ENCODE results near the gene MPI.

DNA sequence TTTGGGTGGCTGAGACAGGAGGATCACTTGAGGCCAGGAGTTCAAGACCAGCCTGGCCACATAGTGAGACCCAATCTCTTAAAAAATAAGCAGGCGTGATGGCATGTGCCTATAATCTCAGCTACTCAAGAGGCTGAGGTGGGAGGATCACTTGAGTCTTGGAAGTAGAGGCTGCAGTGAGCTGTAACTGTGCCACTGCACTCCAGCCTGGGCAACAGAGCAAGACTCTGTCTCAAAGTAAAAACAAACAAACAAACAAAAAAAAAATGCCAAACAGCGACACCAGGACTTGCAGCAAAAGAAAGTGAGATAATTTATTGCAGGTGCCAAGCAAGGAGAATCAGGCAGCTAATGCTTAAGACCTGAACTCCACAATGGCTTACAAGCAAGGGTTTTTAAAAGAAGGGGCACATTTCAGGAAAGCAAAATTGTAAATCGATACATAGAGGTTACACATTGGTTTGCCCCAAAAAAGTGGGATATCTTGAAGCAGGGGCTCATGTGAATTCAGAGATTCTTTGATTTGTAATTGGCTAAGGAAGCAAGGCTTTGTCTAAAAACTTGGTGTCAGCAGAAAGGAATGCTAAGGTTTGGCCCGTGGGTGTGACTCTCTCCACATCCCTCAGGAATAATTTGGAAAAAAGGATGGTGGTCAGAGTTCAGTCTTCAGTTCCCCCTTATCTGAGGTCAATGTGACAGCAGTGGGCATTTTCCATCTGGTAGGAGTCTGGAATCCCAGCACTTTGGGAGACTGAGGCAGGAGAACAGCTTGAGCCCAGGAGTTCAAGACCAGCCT is 5.2 kb upstream of the MPI start:
- TF ChIP-seq CHD2 (IDR thresholded peaks at IDR 0.05; ENCODE audit: borderline replicate concordance, low read depth, low read length) (no peak), MTA3 (IDR thresholded peaks at IDR 0.05; ENCODE audit: borderline replicate concordance, low read length) (no peak)
- TF ChIP-seq, protein P1, sequence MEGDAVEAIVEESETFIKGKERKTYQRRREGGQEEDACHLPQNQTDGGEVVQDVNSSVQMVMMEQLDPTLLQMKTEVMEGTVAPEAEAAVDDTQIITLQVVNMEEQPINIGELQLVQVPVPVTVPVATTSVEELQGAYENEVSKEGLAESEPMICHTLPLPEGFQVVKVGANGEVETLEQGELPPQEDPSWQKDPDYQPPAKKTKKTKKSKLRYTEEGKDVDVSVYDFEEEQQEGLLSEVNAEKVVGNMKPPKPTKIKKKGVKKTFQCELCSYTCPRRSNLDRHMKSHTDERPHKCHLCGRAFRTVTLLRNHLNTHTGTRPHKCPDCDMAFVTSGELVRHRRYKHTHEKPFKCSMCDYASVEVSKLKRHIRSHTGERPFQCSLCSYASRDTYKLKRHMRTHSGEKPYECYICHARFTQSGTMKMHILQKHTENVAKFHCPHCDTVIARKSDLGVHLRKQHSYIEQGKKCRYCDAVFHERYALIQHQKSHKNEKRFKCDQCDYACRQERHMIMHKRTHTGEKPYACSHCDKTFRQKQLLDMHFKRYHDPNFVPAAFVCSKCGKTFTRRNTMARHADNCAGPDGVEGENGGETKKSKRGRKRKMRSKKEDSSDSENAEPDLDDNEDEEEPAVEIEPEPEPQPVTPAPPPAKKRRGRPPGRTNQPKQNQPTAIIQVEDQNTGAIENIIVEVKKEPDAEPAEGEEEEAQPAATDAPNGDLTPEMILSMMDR (IDR thresholded peaks at IDR 0.05 in 2 of 3, conservative IDR thresholded peaks at IDR 0.05 in 1 of 3; ENCODE audit: control insufficient read depth in 2 of 3, extremely low read depth in 1 of 3, insufficient read depth in 1 of 3, low read depth in 3 of 3, low read length in 3 of 3): no peak

Measured in GM12878 (cell line).